GM23338 (cell line): ENCODE results near the gene ANGPTL2. TPM values are rescaled to one million over a fixed set of nuclear protein-coding genes. Genes with fewer than 3 reads are reported as not detected.

Experiments used
- ATAC-seq: fragments of 200-7000 bp; cut with Tn5 transposase; 3 replicates; pipeline ENCODE4 v1.9.1; 2020
- DNase-seq: peaks from one replicate; pipeline ENCODE4 v3.0.0-alpha.2; 2015; ENCODE audit warnings: low spot score
- H2AFZ ChIP-seq: fragments of 200-600 bp; sonication (generic); 2 replicates; pipeline ENCODE4 v1.8.0; 2016; ENCODE audit warnings: antibody characterized with exemption, mild to moderate bottlenecking, moderate library complexity
- H3F3A ChIP-seq: fragments of 200-600 bp; sonication (generic); replicated peaks from 2 replicates; pipeline ENCODE4 v1.8.0; 2017; ENCODE audit warnings: antibody characterized with exemption, mixed run types, low read depth
- H3K27ac ChIP-seq: fragments of 200-600 bp; sonication (generic); 2 replicates; pipeline ENCODE4 v1.6.1; 2016; ENCODE audit warnings: low read depth
- H3K27me3 ChIP-seq: fragments of 200-600 bp; sonication (generic); 2 replicates; pipeline ENCODE4 v1.8.0; 2016; ENCODE audit warnings: mild to moderate bottlenecking, mixed run types, moderate library complexity; ENCODE audit not compliant: insufficient read depth
- H3K36me3 ChIP-seq: fragments of 200-600 bp; sonication (generic); 2 replicates; pipeline ENCODE4 v1.8.0; 2016; ENCODE audit warnings: mild to moderate bottlenecking; ENCODE audit not compliant: insufficient read depth
- H3K4me1 ChIP-seq: fragments of 200-600 bp; sonication (generic); 2 replicates; pipeline ENCODE4 v1.8.0; 2016; ENCODE audit warnings: mild to moderate bottlenecking, moderate library complexity; ENCODE audit not compliant: insufficient read depth
- H3K4me2 ChIP-seq: fragments of 200-600 bp; sonication (generic); 2 replicates; pipeline ENCODE4 v1.7.1; 2017; ENCODE audit warnings: mixed run types
- H3K4me3 ChIP-seq: fragments of 200-600 bp; sonication (generic); 2 replicates; pipeline ENCODE4 v1.6.1; 2016; ENCODE audit warnings: mixed run types
- H3K79me2 ChIP-seq: fragments of 200-600 bp; sonication (generic); replicated peaks from 2 replicates; pipeline ENCODE4 v1.8.0; 2017; ENCODE audit warnings: mild to moderate bottlenecking; ENCODE audit not compliant: insufficient read depth
- H3K9me2 ChIP-seq: fragments of 200-600 bp; sonication (generic); 2 replicates; pipeline ENCODE4 v1.8.0; 2017; ENCODE audit not compliant: insufficient read depth
- H4K20me1 ChIP-seq: fragments of 200-600 bp; sonication (generic); replicated peaks from 2 replicates; pipeline ENCODE4 v1.8.0; 2017; ENCODE audit warnings: mild to moderate bottlenecking; ENCODE audit not compliant: insufficient read depth
- H3K27ac Mint-ChIP-seq: 2 replicates; pipeline ENCODE4 v1.8.0; 2020; ENCODE audit warnings: inconsistent platforms, mild to moderate bottlenecking, moderate library complexity, mixed read lengths
- H3K27me3 Mint-ChIP-seq: 3 replicates; pipeline ENCODE4 v1.8.0; 2022; ENCODE audit warnings: low read depth, mild to moderate bottlenecking, moderate library complexity, mixed read lengths, inconsistent platforms; ENCODE audit not compliant: insufficient read depth, poor library complexity
- H3K36me3 Mint-ChIP-seq: 3 replicates; pipeline ENCODE4 v1.8.0; 2021; ENCODE audit warnings: low read depth, mild to moderate bottlenecking, inconsistent platforms, moderate library complexity, mixed read lengths
- H3K4me1 Mint-ChIP-seq: 3 replicates; pipeline ENCODE4 v1.8.0; 2020; ENCODE audit warnings: mild to moderate bottlenecking, inconsistent platforms, mixed read lengths
- H3K4me3 Mint-ChIP-seq: 3 replicates; pipeline ENCODE4 v1.8.0; 2021; ENCODE audit warnings: moderate library complexity, mild to moderate bottlenecking, inconsistent platforms, mixed read lengths
- H3K9me3 Mint-ChIP-seq: 3 replicates; pipeline ENCODE4 v1.8.0; 2020; ENCODE audit warnings: moderate library complexity, mild to moderate bottlenecking, inconsistent platforms, mixed read lengths
- ETS1 ChIP-seq: IDR thresholded peaks from 2 replicates; pipeline ENCODE4 v1.6.1; 2016; ENCODE audit warnings: antibody characterized with exemption
- EZH2phosphoT487 ChIP-seq: fragments of 200-600 bp; sonication (generic); IDR thresholded peaks from one replicate; pipeline ENCODE4 v1.8.1; 2018; ENCODE audit warnings: antibody characterized with exemption; ENCODE audit not compliant: unreplicated experiment
- STAT1 ChIP-seq: IDR thresholded peaks from one replicate; pipeline ENCODE4 v1.6.1; 2016; ENCODE audit warnings: antibody characterized with exemption; ENCODE audit not compliant: unreplicated experiment
- ZNF462 ChIP-seq: fragments of 250-450 bp; sonication (Bioruptor Pico); IDR thresholded peaks from 2 replicates; pipeline ENCODE4 v1.5.0; 2020; ENCODE audit warnings: mild to moderate bottlenecking, moderate library complexity
- polyA plus RNA-seq: library from polyadenylated mRNA; unstranded; fragments of >200 nt; fragmentation: Nextera tagmentation; extraction: Ambion mirVana; gene quantifications from 2 replicates; pipeline ENCODE4 v1.2.1, GENCODE V29; 2016
- total RNA-seq: library from RNA; depleted of rRNA; stranded (reverse); fragments of >200 nt; shearing (Covaris generic); gene quantifications from 2 replicates; pipeline ENCODE4 v1.2.3, GENCODE V29; 2014

The ANGPTL2 gene
- total and polyA plus RNA-seq, 2 experiments from 2014 or later, result 2.9 to 5.2 TPM

DNA sequence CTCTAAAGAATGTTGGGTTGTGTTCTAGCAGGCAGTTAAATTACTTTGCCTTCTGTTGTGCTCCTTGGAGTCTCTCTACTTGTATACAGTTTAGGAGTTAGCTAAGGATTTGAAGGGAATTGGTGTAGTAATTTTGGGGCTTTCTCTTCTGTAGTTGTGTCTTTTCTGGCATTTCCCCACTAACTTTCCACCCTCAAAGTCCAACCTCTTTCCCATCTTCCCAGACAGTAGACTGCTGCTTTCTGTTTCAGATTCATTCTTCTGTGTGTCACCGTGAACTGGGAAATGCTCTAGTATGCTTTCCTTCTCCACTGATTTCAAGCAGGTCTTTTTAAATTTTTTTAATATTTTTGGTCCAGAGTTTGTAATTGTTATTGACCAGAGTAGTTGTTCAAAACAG is 4.5 kb upstream of the ANGPTL2 start (continued):
- no peak for TF ChIP-seq ZNF462
- no peak for TF ChIP-seq ETS1
- no peak for TF ChIP-seq EZH2phosphoT487

- H3F3A ChIP-seq, result peaks cover 4% of the 10 kb centered on the region; the same call in 1 of the 2 replicates
- H3K4me1 ChIP-seq, result peaks cover 22% of the 10 kb centered on the region
- H3K27ac Mint-ChIP-seq, result no peak overlapping the region
- H3K27me3 Mint-ChIP-seq, result peaks cover 21% of the 10 kb centered on the region
- H2AFZ ChIP-seq, result no peak overlapping the region
- TF ChIP-seq EZH2phosphoT487, result no peak
- no peak for TF ChIP-seq STAT1
- H3K4me3 Mint-ChIP-seq, result no peak overlapping the region
- ATAC-seq, result no peak
- no peak overlapping the region for H3K4me2 ChIP-seq
- peaks cover 18% of the 10 kb centered on the region for H3K4me1 Mint-ChIP-seq
- DNase-seq, result no peak
- no peaks in the 10 kb centered on the region for H3K27me3 ChIP-seq
- H3K36me3 ChIP-seq, result no peaks in the 10 kb centered on the region
- H3K27ac ChIP-seq, result no peak overlapping the region
- H3K9me3 Mint-ChIP-seq, result no peaks in the 10 kb centered on the region
- no peaks in the 10 kb centered on the region for H3K9me2 ChIP-seq
- peaks cover 4% of the 10 kb centered on the region for H4K20me1 ChIP-seq
- peaks cover 6% of the 10 kb centered on the region; the same call in 1 of the 2 replicates for H3K79me2 ChIP-seq
- no peaks in the 10 kb centered on the region for H3K36me3 Mint-ChIP-seq
- no peak overlapping the region for H3K4me3 ChIP-seq
These were observed 2.4 kb upstream of the ANGPTL2 start for GRCh38 chr9:127124792-127125191.
